Osteocyte (in vitro differentiated cells): Measurements from ENCODE around the gene NAA11. TPM values are rescaled to one million over a fixed set of nuclear protein-coding genes. Genes with fewer than 3 reads are reported as not detected.

Experiments
- DNase-seq: peaks from one replicate; pipeline ENCODE4 v3.0.0; 2021; ENCODE audit warnings: mixed read lengths; ENCODE audit not compliant: unreplicated experiment; ENCODE audit errors: extremely low spot score
- H3K27ac Mint-ChIP-seq: one replicate; pipeline ENCODE4 v1.8.0; 2021; ENCODE audit warnings: mild to moderate bottlenecking, mixed read lengths; ENCODE audit not compliant: unreplicated experiment
- H3K27me3 Mint-ChIP-seq: one replicate; pipeline ENCODE4 v1.8.0; 2021; ENCODE audit warnings: mixed read lengths; ENCODE audit not compliant: unreplicated experiment
- H3K36me3 Mint-ChIP-seq: one replicate; pipeline ENCODE4 v1.8.0; 2021; ENCODE audit warnings: mixed read lengths; ENCODE audit not compliant: unreplicated experiment
- H3K4me1 Mint-ChIP-seq: one replicate; pipeline ENCODE4 v1.8.0; 2021; ENCODE audit warnings: mixed read lengths; ENCODE audit not compliant: unreplicated experiment
- H3K4me3 Mint-ChIP-seq: one replicate; pipeline ENCODE4 v1.8.0; 2021; ENCODE audit warnings: mild to moderate bottlenecking, moderate library complexity, mixed read lengths; ENCODE audit not compliant: unreplicated experiment
- H3K9me3 Mint-ChIP-seq: one replicate; pipeline ENCODE4 v1.8.0; 2021; ENCODE audit warnings: mixed read lengths; ENCODE audit not compliant: unreplicated experiment
- total RNA-seq: library from RNA; stranded (reverse); gene quantifications from 2 replicates; pipeline ENCODE4 v1.2.1, GENCODE V29; 2021
- TF ChIP-seq, protein P1 (sequence below): fragments of 200-600 bp; sonication (generic); IDR thresholded peaks from 2 replicates; pipeline ENCODE4 v1.5.0; 2021; ENCODE audit warnings: antibody characterized with exemption, mild to moderate bottlenecking, moderate library complexity

Gene NAA11
- total RNA-seq, 1 donor from 2014 or later = not detected

DNA sequence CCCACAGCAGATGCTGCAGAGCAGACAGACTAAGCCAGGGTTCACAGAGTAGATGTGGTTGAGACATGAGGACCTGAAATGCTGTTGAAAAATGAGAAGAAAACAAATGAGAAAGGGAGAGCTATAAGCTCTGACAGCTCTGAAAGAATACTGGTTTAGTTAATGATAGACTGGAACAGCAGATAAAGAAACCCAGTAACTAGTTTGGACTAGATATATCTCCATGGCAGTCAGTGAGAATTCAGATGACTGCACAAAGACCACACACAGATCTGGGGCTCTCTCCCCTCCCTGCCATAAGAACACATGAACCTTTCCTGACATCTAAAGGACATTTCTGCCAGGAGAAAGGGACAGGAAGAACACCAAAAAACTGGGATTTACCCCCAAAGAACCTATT, 8.2 kb downstream of the NAA11 start:
- Mint-ChIP-seq H3K27ac (no peak overlapping the region), H3K4me1 (no peaks in the 10 kb centered on the region), H3K9me3 (no peaks in the 10 kb centered on the region), H3K27me3 (no peaks in the 10 kb centered on the region), H3K4me3 (no peak overlapping the region), H3K36me3 (no peaks in the 10 kb centered on the region)
- TF ChIP-seq, protein P1, sequence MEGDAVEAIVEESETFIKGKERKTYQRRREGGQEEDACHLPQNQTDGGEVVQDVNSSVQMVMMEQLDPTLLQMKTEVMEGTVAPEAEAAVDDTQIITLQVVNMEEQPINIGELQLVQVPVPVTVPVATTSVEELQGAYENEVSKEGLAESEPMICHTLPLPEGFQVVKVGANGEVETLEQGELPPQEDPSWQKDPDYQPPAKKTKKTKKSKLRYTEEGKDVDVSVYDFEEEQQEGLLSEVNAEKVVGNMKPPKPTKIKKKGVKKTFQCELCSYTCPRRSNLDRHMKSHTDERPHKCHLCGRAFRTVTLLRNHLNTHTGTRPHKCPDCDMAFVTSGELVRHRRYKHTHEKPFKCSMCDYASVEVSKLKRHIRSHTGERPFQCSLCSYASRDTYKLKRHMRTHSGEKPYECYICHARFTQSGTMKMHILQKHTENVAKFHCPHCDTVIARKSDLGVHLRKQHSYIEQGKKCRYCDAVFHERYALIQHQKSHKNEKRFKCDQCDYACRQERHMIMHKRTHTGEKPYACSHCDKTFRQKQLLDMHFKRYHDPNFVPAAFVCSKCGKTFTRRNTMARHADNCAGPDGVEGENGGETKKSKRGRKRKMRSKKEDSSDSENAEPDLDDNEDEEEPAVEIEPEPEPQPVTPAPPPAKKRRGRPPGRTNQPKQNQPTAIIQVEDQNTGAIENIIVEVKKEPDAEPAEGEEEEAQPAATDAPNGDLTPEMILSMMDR = no peak
- DNase-seq = no peak

DNA sequence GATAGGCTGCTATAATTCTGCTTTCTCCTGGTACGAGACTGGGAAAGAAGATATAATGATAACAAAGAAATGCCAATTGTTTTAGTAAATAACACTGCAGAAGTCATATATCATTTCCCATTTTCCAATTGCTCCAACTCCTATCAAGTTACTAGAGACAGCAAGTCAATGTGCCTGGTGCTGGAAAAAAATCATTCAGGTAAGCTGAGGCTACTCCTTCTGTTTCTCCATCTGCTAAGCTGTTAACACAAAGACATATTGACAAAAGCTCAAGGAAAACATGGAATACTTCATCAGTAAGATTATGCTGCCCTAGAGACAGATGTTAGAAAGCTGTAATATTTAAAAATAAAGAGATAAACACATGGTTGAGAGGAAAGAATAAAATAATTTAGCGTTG, 10.0 kb downstream of the NAA11 start:
- Mint-ChIP-seq H3K4me1 (no peaks in the 10 kb centered on the region), H3K36me3 (no peaks in the 10 kb centered on the region), H3K27me3 (no peaks in the 10 kb centered on the region), H3K9me3 (no peaks in the 10 kb centered on the region), H3K27ac (no peak overlapping the region), H3K4me3 (no peak overlapping the region)
- TF ChIP-seq, protein P1 = no peak
- DNase-seq = no peak

DNA sequence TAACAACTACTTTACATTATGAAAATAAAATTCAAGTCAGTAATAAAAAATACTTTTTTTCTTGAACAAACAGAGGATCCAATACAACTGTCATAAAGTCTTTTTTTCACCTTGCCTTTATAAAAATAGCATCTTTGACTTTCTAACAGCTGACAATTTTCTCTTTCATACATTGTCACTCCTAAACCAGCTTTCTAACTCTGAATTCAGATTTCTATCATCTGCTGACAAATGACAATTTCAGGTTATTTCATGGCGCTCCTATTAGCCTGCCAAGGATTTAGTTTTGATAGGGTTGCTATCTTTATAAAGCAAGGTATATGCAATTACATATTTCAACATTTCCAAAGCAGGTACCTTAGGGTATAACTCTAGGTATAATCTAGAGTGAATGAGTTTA, 14.6 kb downstream of the NAA11 start:
- Mint-ChIP-seq H3K9me3 (no peaks in the 10 kb centered on the region), H3K27ac (no peak overlapping the region), H3K36me3 (no peaks in the 10 kb centered on the region), H3K4me1 (no peaks in the 10 kb centered on the region), H3K27me3 (no peaks in the 10 kb centered on the region), H3K4me3 (no peak overlapping the region)
- DNase-seq = no peak
- TF ChIP-seq, protein P1 = no peak

DNA sequence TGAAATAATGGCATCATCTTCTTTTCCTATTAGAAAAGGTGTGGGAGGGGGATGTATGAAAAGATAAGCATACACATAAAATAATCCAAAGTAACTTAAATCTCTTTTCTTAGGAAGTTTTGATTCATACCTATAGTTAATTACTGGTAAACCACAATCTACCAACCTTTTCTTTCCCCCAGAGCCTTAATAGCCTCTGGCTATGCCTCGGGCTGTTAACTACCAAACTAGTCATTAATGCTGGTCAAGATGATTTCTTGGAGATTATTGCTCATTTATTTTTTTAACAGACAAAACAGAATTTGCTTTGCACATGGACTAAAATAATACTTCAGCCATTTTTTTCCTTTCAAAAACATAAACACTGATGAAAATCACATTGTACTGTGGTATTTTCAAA, 16.9 kb downstream of the NAA11 start:
- Mint-ChIP-seq H3K9me3 (no peaks in the 10 kb centered on the region), H3K27ac (no peak overlapping the region), H3K27me3 (no peaks in the 10 kb centered on the region), H3K4me3 (no peak overlapping the region), H3K36me3 (no peaks in the 10 kb centered on the region), H3K4me1 (no peaks in the 10 kb centered on the region)
- DNase-seq = no peak
- TF ChIP-seq, protein P1 = no peak

DNA sequence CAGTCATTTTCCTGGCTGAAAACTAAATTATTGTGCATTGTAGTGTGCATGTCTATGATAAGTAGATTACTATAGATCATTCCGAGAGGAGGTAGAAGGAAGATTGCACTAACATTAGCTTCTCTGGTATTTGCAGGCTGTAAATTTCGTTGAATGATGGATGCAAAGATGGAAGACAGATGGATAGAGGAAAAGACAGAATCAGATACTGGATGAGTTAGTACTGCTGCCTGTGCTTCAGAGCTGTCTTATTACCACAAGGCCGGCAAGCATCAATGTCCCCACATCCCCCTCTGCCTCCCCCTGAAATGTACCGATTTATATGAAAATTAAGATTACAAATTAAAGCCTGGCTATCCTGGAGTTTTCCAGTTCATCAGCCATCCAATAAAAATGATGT, 17.7 kb downstream of the NAA11 start:
- Mint-ChIP-seq H3K27me3 (no peaks in the 10 kb centered on the region), H3K36me3 (no peaks in the 10 kb centered on the region), H3K4me3 (no peak overlapping the region), H3K9me3 (no peaks in the 10 kb centered on the region), H3K4me1 (no peaks in the 10 kb centered on the region), H3K27ac (no peak overlapping the region)
- no peak for DNase-seq
- TF ChIP-seq, protein P1 = no peak
